Measurements from ENCODE around the gene MYO5C. TPM values are rescaled to one million over a fixed set of nuclear protein-coding genes. Genes with fewer than 3 reads are reported as not detected.

Gene MYO5C
- total RNA-seq, 6 experiments from 2014 or later, result 0.02 to 0.10 TPM; not detected in 4

GRCh38 chr15:52143873-52144272, 151.7 kb downstream of the MYO5C start:
- peak overlapping the region; percentile 93 for H3K27ac Mint-ChIP-seq
- H3K4me1 Mint-ChIP-seq (ENCODE audit: low read depth), result peaks cover 52% of the 10 kb centered on the region
- DNase-seq, result peak; percentile 87
- TF ChIP-seq CTCF (IDR thresholded peaks at IDR 0.05), result no peak
- no peaks in the 10 kb centered on the region for H3K9me3 Mint-ChIP-seq
- H3K27me3 Mint-ChIP-seq (ENCODE audit: insufficient read depth), result no peaks in the 10 kb centered on the region; the same call in 1 of the 2 replicates
- peaks cover 28% of the 10 kb centered on the region for H3K36me3 Mint-ChIP-seq (ENCODE audit: low read depth)
- H3K4me3 Mint-ChIP-seq, result peak overlapping the region; percentile 71

Small RNAs within 50 kb of the gene (microRNA-seq; reads per million reads assigned to microRNA genes)
- not detected for gene MIR1266

Other genes with a start within 250 kb of the MYO5C start
- gene BCL2L10, start 183.0 kb downstream of the MYO5C start, total RNA-seq (2021; fragmentation: NEBNext Ultra II Directional; extraction: Animal tissue kit (Norgen Biotek cat#: 25700)), result under 1 TPM in 2 of 6 experiments, not detected in 4; 0.25 to 0.30 TPM
- 10 to 100 TPM; 24.1 to 37.1 (median 33.0) TPM for gene GNB5, start 104.4 kb downstream of the MYO5C start, total RNA-seq (2021; fragmentation: NEBNext Ultra II Directional; extraction: Animal tissue kit (Norgen Biotek cat#: 25700))
- gene MYO5A, start 233.1 kb upstream of the MYO5C start, total RNA-seq (2021; fragmentation: NEBNext Ultra II Directional; extraction: Animal tissue kit (Norgen Biotek cat#: 25700)), result 10 to 100 TPM; 47.4 to 59.4 (median 54.0) TPM